Measurements from ENCODE around the gene MAML3.

The MAML3 gene

DNA sequence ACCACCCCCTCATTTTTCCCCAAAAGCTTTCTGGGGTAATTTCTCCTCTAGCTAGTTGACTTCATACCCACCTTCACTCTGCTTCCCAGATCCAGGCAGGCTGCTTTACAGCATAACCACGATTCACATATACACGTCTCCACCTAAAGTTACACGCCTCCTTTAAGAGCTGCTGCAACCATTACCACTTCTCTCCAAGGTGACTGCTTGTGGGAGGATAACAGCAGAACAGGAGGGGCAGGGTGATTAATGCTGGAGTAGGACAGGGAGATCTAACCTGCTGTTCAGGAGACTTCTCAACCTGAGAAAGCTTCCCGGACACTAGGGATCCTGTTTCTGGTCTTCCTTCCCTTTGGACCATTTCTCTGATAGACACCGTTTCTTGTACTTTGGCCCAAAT, 411.0 kb downstream of the MAML3 start:
- DNase-seq (ENCODE audit: low spot score) = no peak
- Histone ChIP-seq H2BK5ac (ENCODE audit: low read length) (no peak overlapping the region), H2BK120ac (ENCODE audit: low read depth, low read length) (no peak overlapping the region), H3K27me3 (ENCODE audit: control insufficient read depth in 3 of 3, insufficient read depth in 3 of 3, low read depth in 1 of 3, low read length in 3 of 3) (no peaks in the 10 kb centered on the region), H2BK12ac (ENCODE audit: low read length) (no peak overlapping the region), H2BK15ac (ENCODE audit: low read length) (no peak overlapping the region), H3K4me2 (ENCODE audit: insufficient read depth, low read length, poor library complexity, severe bottlenecking) (no peak overlapping the region), H3K4me3 (ENCODE audit: low read length in 2 of 2) (no peak overlapping the region), H3K36me3 (replicated peaks in 1 of 2; ENCODE audit: control insufficient read depth in 2 of 2, insufficient read depth in 2 of 2, low read length in 2 of 2) (no peaks in the 10 kb centered on the region), H2AK5ac (ENCODE audit: low read depth, low read length) (no peak overlapping the region), H4K91ac (ENCODE audit: low read depth, low read length, poor library complexity) (no peak overlapping the region), H3K23ac (ENCODE audit: low read depth, low read length, poor library complexity) (no peak overlapping the region), H3K9me3 (replicated peaks in 1 of 2; ENCODE audit: control insufficient read depth in 2 of 2, insufficient read depth in 1 of 2, low read depth in 1 of 2, low read length in 2 of 2) (no peaks in the 10 kb centered on the region), H3K14ac (ENCODE audit: low read length) (no peak overlapping the region), H4K8ac (ENCODE audit: low read depth, low read length) (no peak overlapping the region), H3K9ac (ENCODE audit: low read depth, low read length, poor library complexity) (no peak overlapping the region), H3K18ac (ENCODE audit: low read length) (no peak overlapping the region), H3K27ac (replicated peaks; ENCODE audit: low read length) (no peak overlapping the region), H3K4me1 (ENCODE audit: control insufficient read depth in 2 of 2, insufficient read depth in 1 of 2, low read depth in 1 of 2, low read length in 2 of 2) (peaks cover 16 to 19% of the 10 kb centered on the region in 2 donors), H3K4ac (ENCODE audit: low read length) (no peak overlapping the region), H3K79me1 (ENCODE audit: low read depth, low read length) (no peaks in the 10 kb centered on the region), H2AFZ (ENCODE audit: low read length) (no peak overlapping the region)
- no CpG with 5 or more reads among the region's 5 CpGs for WGBS, 2 donors (ENCODE audit: extremely low coverage in 2 of 2, insufficient read length in 2 of 2, insufficient replicate concordance in 1 of 2)

DNA sequence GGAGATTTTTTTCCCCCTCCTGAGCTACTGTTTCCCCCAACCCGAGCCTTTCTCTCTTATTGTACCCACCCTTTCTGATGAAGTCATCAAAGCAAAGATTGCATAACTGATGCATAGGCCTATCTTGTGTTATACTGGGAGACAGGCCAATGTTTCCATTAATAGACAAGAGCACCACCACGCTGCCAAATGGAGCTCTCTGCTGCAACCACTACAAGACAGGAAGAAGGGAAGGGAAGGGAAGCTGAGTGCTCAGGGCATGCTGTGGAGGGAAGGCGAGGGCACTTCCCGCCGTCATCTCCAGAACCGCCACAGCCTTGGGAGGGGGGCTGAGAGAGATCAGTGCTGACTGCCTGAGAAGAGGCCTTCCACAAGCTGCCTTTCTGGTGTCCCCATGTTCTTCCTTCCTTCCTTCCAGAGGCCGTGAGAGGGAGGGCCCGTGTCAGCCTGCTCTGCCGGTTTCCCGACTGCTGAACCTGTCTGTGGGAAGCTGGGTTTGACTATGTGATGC, 413.4 kb downstream of the MAML3 start:
- Histone ChIP-seq H3K9me3 (replicated peaks in 1 of 2; ENCODE audit: control insufficient read depth in 2 of 2, insufficient read depth in 1 of 2, low read depth in 1 of 2, low read length in 2 of 2) (no peaks in the 10 kb centered on the region), H4K8ac (ENCODE audit: low read depth, low read length) (no peak overlapping the region), H3K36me3 (replicated peaks in 1 of 2; ENCODE audit: control insufficient read depth in 2 of 2, insufficient read depth in 2 of 2, low read length in 2 of 2) (no peaks in the 10 kb centered on the region), H3K4me1 (ENCODE audit: control insufficient read depth in 2 of 2, insufficient read depth in 1 of 2, low read depth in 1 of 2, low read length in 2 of 2) (peaks cover 16 to 20% of the 10 kb centered on the region in 2 donors), H2AFZ (ENCODE audit: low read length) (no peak overlapping the region), H3K79me1 (ENCODE audit: low read depth, low read length) (no peaks in the 10 kb centered on the region), H2BK120ac (ENCODE audit: low read depth, low read length) (no peak overlapping the region), H3K9ac (ENCODE audit: low read depth, low read length, poor library complexity) (no peak overlapping the region), H3K18ac (ENCODE audit: low read length) (peak overlapping the region; percentile 68), H3K27ac (replicated peaks; ENCODE audit: low read length) (no peak overlapping the region), H3K14ac (ENCODE audit: low read length) (no peak overlapping the region), H3K23ac (ENCODE audit: low read depth, low read length, poor library complexity) (peak overlapping the region; percentile 19), H3K4me2 (ENCODE audit: insufficient read depth, low read length, poor library complexity, severe bottlenecking) (no peak overlapping the region), H2AK5ac (ENCODE audit: low read depth, low read length) (peak overlapping the region; percentile 90), H3K27me3 (ENCODE audit: control insufficient read depth in 3 of 3, insufficient read depth in 3 of 3, low read depth in 1 of 3, low read length in 3 of 3) (no peaks in the 10 kb centered on the region), H4K91ac (ENCODE audit: low read depth, low read length, poor library complexity) (peak overlapping the region; percentile 77), H2BK15ac (ENCODE audit: low read length) (no peak overlapping the region), H2BK12ac (ENCODE audit: low read length) (no peak overlapping the region), H3K4ac (ENCODE audit: low read length) (peak overlapping the region; percentile 13), H2BK5ac (ENCODE audit: low read length) (no peak overlapping the region), H3K4me3 (ENCODE audit: low read length in 2 of 2) (no peak overlapping the region)
- WGBS, 2 donors (ENCODE audit: extremely low coverage in 2 of 2, insufficient read length in 2 of 2, insufficient replicate concordance in 1 of 2) = no CpG with 5 or more reads among the region's 10 CpGs
- DNase-seq (ENCODE audit: low spot score) = no peak

GRCh38 chr4:139740121-139740520, 413.9 kb downstream of the MAML3 start:
- no peak overlapping the region for H3K23ac ChIP-seq (ENCODE audit: low read depth, low read length, poor library complexity)
- H3K4ac ChIP-seq (ENCODE audit: low read length) = no peak overlapping the region
- no peak overlapping the region for H2AFZ ChIP-seq (ENCODE audit: low read length)
- H4K8ac ChIP-seq (ENCODE audit: low read depth, low read length) = no peak overlapping the region
- H3K27ac ChIP-seq (replicated peaks; ENCODE audit: low read length) = no peak overlapping the region
- no peaks in the 10 kb centered on the region for H3K36me3 ChIP-seq (replicated peaks in 1 of 2; ENCODE audit: control insufficient read depth in 2 of 2, insufficient read depth in 2 of 2, low read length in 2 of 2)
- no peaks in the 10 kb centered on the region for H3K79me1 ChIP-seq (ENCODE audit: low read depth, low read length)
- H2BK120ac ChIP-seq (ENCODE audit: low read depth, low read length) = no peak overlapping the region
- no peak overlapping the region for H4K91ac ChIP-seq (ENCODE audit: low read depth, low read length, poor library complexity)
- WGBS, 2 donors (ENCODE audit: extremely low coverage in 2 of 2, insufficient read length in 2 of 2, insufficient replicate concordance in 1 of 2) = no CpG with 5 or more reads among the region's 5 CpGs
- H3K4me2 ChIP-seq (ENCODE audit: insufficient read depth, low read length, poor library complexity, severe bottlenecking) = no peak overlapping the region
- no peak overlapping the region for H2BK12ac ChIP-seq (ENCODE audit: low read length)
- H3K9ac ChIP-seq (ENCODE audit: low read depth, low read length, poor library complexity) = no peak overlapping the region
- H2AK5ac ChIP-seq (ENCODE audit: low read depth, low read length) = no peak overlapping the region
- H3K14ac ChIP-seq (ENCODE audit: low read length) = no peak overlapping the region
- peaks cover 13 to 18% of the 10 kb centered on the region in 2 donors for H3K4me1 ChIP-seq (ENCODE audit: control insufficient read depth in 2 of 2, insufficient read depth in 1 of 2, low read depth in 1 of 2, low read length in 2 of 2)
- H2BK15ac ChIP-seq (ENCODE audit: low read length) = no peak overlapping the region
- no peaks in the 10 kb centered on the region for H3K9me3 ChIP-seq (replicated peaks in 1 of 2; ENCODE audit: control insufficient read depth in 2 of 2, insufficient read depth in 1 of 2, low read depth in 1 of 2, low read length in 2 of 2)
- H3K27me3 ChIP-seq (ENCODE audit: control insufficient read depth in 3 of 3, insufficient read depth in 3 of 3, low read depth in 1 of 3, low read length in 3 of 3) = no peaks in the 10 kb centered on the region
- H3K18ac ChIP-seq (ENCODE audit: low read length) = no peak overlapping the region
- H3K4me3 ChIP-seq (ENCODE audit: low read length in 2 of 2) = no peak overlapping the region
- no peak for DNase-seq (ENCODE audit: low spot score)
- no peak overlapping the region for H2BK5ac ChIP-seq (ENCODE audit: low read length)

DNA sequence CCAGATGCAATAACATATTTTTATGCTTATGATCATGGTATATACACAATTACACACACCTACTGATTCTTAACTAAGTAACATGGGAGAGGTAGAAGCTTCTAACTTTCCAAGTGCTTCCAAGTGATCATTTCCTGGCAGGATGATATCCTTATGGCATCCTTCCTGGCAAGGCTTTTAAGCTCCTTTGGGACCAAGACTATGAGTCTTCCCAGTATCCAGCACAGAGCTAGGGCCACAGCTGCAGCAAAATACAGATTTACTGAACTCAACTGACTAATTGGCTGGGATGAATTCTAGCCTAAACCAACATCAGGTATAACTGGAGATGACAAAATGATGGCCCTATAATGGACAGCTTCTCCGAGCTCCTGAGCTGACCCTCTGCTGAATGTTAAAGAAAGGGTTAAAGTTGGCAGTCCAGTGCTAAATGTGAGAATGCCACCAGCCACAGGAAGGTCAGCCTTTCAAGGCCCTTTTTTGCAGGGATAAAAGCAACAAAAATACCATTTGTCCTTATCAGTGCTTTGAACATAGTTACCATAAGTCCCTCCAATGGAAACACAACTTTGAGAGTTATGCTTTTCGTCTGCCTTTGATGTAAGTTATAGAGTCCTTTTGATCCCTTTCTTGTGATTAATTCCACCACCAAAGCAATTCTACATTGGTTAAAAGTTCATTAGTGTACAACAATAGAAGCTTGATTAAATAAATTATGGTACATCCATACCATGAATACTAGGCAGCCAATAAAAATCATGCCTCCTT, 415.0 kb downstream of the MAML3 start:
- Histone ChIP-seq H3K23ac (ENCODE audit: low read depth, low read length, poor library complexity) (no peak overlapping the region), H3K4ac (ENCODE audit: low read length) (no peak overlapping the region), H3K27ac (replicated peaks; ENCODE audit: low read length) (no peak overlapping the region), H3K4me3 (ENCODE audit: low read length in 2 of 2) (no peak overlapping the region), H3K18ac (ENCODE audit: low read length) (no peak overlapping the region), H2BK120ac (ENCODE audit: low read depth, low read length) (no peak overlapping the region), H4K91ac (ENCODE audit: low read depth, low read length, poor library complexity) (no peak overlapping the region), H3K4me1 (ENCODE audit: control insufficient read depth in 2 of 2, insufficient read depth in 1 of 2, low read depth in 1 of 2, low read length in 2 of 2) (peaks cover 20 to 22% of the 10 kb centered on the region in 2 donors), H2BK12ac (ENCODE audit: low read length) (no peak overlapping the region), H2BK5ac (ENCODE audit: low read length) (no peak overlapping the region), H3K36me3 (replicated peaks in 1 of 2; ENCODE audit: control insufficient read depth in 2 of 2, insufficient read depth in 2 of 2, low read length in 2 of 2) (no peaks in the 10 kb centered on the region), H3K4me2 (ENCODE audit: insufficient read depth, low read length, poor library complexity, severe bottlenecking) (no peak overlapping the region), H2BK15ac (ENCODE audit: low read length) (no peak overlapping the region), H2AK5ac (ENCODE audit: low read depth, low read length) (no peak overlapping the region), H3K14ac (ENCODE audit: low read length) (no peak overlapping the region), H2AFZ (ENCODE audit: low read length) (no peak overlapping the region), H3K79me1 (ENCODE audit: low read depth, low read length) (no peaks in the 10 kb centered on the region), H4K8ac (ENCODE audit: low read depth, low read length) (no peak overlapping the region), H3K9me3 (replicated peaks in 1 of 2; ENCODE audit: control insufficient read depth in 2 of 2, insufficient read depth in 1 of 2, low read depth in 1 of 2, low read length in 2 of 2) (no peaks in the 10 kb centered on the region), H3K27me3 (ENCODE audit: control insufficient read depth in 3 of 3, insufficient read depth in 3 of 3, low read depth in 1 of 3, low read length in 3 of 3) (no peaks in the 10 kb centered on the region), H3K9ac (ENCODE audit: low read depth, low read length, poor library complexity) (no peak overlapping the region)
- no peak for DNase-seq (ENCODE audit: low spot score)
- WGBS, 2 donors (ENCODE audit: extremely low coverage in 2 of 2, insufficient read length in 2 of 2, insufficient replicate concordance in 1 of 2) = no CpG with 5 or more reads among the region's 2 CpGs
